Gastroesophageal sphincter (tissue), 3 donors: ENCODE data around the gene PREX1.

Experiments used
- CTCF ChIP-seq, 4 experiments: fragments of 200-600 bp in 2 of 4; fragments of 450-650 bp in 2 of 4; sonication (generic) in 1 of 4; IDR thresholded peaks; one replicate each; pipeline ENCODE4 v1.5.1; 2017 to 2019; ENCODE audit warnings: antibody characterized with exemption in 4 of 4, mild to moderate bottlenecking in 2 of 4, moderate library complexity in 2 of 4
- POLR2A ChIP-seq, 2 donors: fragments of 450-650 bp; IDR thresholded peaks; one replicate each; pipeline ENCODE4 v1.6.1; 2017; ENCODE audit warnings: antibody characterized with exemption in 2 of 2, mild to moderate bottlenecking in 2 of 2, moderate library complexity in 1 of 2

- TF ChIP-seq CTCF (IDR thresholded peaks at IDR 0.05) (no peak), POLR2A (IDR thresholded peaks at IDR 0.05) (no peak)
Observed at GRCh38 chr20:48776306-48776705, 51.5 kb downstream of the PREX1 start.
